GM23338 (cell line): ENCODE data around the gene CDC25C.
"Not testable (repeated sequence)": the region's sequence is repeated elsewhere in the genome, so short reads cannot be mapped to it uniquely, and the experiment has no call there.

Experiments used
- EZH2 ChIP-seq: fragments of 200-600 bp; sonication (generic); IDR thresholded peaks from one replicate; pipeline ENCODE4 v1.8.0; 2017; ENCODE audit warnings: antibody characterized with exemption, mild to moderate bottlenecking, low read depth; ENCODE audit not compliant: unreplicated experiment
- EZH2phosphoT487 ChIP-seq: fragments of 200-600 bp; sonication (generic); IDR thresholded peaks from one replicate; pipeline ENCODE4 v1.8.1; 2018; ENCODE audit warnings: antibody characterized with exemption; ENCODE audit not compliant: unreplicated experiment
- JUNB ChIP-seq: IDR thresholded peaks from one replicate; pipeline ENCODE4 v1.6.1; 2016; ENCODE audit warnings: antibody characterized with exemption; ENCODE audit not compliant: unreplicated experiment
- POLR2AphosphoS5 ChIP-seq: IDR thresholded peaks from 2 replicates; pipeline ENCODE4 v1.6.1; 2016; ENCODE audit warnings: antibody characterized with exemption, low read depth
- TF ChIP-seq, protein P1 (sequence below), 2 experiments: fragments of 200-600 bp in 1 of 2; sonication (generic) in 1 of 2; conservative IDR thresholded peaks; 2 replicates each; pipeline versions ENCODE4 v1.5.1 to v1.6.1; 2016 to 2017; ENCODE audit warnings: antibody characterized with exemption in 2 of 2, low read depth in 2 of 2, mild to moderate bottlenecking in 2 of 2, moderate library complexity in 1 of 2
- TF ChIP-seq, protein P2 (sequence below): fragments of 250-450 bp; sonication (Bioruptor Pico); IDR thresholded peaks from 2 replicates; pipeline ENCODE4 v1.5.0; 2020; ENCODE audit warnings: mild to moderate bottlenecking, moderate library complexity

DNA sequence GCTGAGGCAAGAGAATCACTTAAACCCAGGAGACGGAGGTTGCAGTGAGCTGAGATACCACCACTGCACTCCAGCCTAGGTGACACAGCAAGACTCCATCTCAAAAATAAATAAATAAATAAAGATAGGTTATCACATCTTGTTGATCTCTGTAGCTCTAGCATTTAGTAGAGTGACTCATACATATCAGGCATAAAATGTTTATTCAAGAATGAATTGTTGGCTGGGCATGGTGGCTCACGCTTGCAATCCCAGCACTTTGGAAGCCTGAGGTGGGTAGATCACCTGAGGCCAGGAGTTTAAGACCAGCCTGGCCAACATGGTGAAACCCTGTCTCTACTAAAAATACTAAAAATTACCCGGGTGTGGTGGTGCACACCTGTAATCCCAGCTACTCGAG is 13.4 kb downstream of the CDC25C start:
- not testable (repeated sequence) for TF ChIP-seq EZH2, EZH2phosphoT487, POLR2AphosphoS5, JUNB
- TF ChIP-seq, protein P1, sequence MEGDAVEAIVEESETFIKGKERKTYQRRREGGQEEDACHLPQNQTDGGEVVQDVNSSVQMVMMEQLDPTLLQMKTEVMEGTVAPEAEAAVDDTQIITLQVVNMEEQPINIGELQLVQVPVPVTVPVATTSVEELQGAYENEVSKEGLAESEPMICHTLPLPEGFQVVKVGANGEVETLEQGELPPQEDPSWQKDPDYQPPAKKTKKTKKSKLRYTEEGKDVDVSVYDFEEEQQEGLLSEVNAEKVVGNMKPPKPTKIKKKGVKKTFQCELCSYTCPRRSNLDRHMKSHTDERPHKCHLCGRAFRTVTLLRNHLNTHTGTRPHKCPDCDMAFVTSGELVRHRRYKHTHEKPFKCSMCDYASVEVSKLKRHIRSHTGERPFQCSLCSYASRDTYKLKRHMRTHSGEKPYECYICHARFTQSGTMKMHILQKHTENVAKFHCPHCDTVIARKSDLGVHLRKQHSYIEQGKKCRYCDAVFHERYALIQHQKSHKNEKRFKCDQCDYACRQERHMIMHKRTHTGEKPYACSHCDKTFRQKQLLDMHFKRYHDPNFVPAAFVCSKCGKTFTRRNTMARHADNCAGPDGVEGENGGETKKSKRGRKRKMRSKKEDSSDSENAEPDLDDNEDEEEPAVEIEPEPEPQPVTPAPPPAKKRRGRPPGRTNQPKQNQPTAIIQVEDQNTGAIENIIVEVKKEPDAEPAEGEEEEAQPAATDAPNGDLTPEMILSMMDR (conservative IDR thresholded peaks at IDR 0.05; ENCODE audit: low read depth in 2 of 2) = not testable (repeated sequence)
- TF ChIP-seq, protein P2, sequence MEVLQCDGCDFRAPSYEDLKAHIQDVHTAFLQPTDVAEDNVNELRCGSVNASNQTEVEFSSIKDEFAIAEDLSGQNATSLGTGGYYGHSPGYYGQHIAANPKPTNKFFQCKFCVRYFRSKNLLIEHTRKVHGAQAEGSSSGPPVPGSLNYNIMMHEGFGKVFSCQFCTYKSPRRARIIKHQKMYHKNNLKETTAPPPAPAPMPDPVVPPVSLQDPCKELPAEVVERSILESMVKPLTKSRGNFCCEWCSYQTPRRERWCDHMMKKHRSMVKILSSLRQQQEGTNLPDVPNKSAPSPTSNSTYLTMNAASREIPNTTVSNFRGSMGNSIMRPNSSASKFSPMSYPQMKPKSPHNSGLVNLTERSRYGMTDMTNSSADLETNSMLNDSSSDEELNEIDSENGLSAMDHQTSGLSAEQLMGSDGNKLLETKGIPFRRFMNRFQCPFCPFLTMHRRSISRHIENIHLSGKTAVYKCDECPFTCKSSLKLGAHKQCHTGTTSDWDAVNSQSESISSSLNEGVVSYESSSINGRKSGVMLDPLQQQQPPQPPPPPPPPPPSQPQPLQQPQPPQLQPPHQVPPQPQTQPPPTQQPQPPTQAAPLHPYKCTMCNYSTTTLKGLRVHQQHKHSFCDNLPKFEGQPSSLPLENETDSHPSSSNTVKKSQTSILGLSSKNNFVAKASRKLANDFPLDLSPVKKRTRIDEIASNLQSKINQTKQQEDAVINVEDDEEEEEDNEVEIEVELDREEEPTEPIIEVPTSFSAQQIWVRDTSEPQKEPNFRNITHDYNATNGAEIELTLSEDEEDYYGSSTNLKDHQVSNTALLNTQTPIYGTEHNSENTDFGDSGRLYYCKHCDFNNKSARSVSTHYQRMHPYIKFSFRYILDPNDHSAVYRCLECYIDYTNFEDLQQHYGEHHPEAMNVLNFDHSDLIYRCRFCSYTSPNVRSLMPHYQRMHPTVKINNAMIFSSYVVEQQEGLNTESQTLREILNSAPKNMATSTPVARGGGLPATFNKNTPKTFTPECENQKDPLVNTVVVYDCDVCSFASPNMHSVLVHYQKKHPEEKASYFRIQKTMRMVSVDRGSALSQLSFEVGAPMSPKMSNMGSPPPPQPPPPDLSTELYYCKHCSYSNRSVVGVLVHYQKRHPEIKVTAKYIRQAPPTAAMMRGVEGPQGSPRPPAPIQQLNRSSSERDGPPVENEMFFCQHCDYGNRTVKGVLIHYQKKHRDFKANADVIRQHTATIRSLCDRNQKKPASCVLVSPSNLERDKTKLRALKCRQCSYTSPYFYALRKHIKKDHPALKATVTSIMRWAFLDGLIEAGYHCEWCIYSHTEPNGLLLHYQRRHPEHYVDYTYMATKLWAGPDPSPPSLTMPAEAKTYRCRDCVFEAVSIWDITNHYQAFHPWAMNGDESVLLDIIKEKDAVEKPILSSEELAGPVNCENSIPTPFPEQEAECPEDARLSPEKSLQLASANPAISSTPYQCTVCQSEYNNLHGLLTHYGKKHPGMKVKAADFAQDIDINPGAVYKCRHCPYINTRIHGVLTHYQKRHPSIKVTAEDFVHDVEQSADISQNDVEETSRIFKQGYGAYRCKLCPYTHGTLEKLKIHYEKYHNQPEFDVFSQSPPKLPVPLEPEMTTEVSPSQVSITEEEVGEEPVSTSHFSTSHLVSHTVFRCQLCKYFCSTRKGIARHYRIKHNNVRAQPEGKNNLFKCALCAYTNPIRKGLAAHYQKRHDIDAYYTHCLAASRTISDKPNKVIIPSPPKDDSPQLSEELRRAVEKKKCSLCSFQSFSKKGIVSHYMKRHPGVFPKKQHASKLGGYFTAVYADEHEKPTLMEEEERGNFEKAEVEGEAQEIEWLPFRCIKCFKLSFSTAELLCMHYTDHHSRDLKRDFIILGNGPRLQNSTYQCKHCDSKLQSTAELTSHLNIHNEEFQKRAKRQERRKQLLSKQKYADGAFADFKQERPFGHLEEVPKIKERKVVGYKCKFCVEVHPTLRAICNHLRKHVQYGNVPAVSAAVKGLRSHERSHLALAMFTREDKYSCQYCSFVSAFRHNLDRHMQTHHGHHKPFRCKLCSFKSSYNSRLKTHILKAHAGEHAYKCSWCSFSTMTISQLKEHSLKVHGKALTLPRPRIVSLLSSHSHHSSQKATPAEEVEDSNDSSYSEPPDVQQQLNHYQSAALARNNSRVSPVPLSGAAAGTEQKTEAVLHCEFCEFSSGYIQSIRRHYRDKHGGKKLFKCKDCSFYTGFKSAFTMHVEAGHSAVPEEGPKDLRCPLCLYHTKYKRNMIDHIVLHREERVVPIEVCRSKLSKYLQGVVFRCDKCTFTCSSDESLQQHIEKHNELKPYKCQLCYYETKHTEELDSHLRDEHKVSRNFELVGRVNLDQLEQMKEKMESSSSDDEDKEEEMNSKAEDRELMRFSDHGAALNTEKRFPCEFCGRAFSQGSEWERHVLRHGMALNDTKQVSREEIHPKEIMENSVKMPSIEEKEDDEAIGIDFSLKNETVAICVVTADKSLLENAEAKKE (CRISPR knock-in tag) = not testable (repeated sequence)
